ENCODE results near the gene ANKK1.

DNA sequence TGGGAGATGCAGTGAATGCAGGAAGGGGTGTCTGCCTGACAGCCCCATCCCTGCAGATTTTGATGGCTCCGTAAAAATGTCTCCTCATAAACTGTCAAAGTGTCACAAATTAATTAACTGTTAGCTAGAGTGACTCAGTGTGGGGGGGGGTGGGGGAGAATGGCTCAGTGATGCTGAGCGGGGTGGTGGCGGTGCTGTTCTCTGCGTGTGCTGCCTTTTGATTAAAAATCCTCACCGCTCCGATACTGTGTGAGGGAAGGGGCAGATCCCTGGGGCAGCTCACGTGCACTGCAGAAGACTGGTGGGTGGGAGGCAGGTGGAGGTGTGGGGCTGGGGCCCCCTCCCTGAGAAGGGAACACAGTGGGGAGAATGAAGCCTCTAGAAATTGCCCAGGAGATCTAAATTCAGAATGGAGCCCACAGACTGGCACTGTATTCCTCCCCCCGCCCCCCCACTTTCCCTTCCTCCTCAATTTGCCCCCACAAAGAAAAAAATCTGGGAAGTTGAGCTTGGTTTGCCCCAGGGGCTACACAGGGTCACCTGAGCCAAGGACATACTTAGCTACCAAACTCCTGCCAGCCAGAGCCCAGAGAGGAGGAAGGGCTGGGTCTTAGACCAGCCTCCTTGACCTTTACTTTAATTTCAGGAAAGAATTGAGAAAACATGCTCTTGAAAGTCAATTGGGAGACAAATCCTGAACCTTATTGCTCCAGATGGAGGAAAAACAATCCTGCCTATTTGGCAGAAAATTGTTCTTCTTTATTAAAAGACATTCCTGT, 47.8 kb downstream of the ANKK1 start:
- no peak for TF ChIP-seq EZH2 (IDR thresholded peaks at IDR 0.05; ENCODE audit: insufficient read depth, low read length)
- TF ChIP-seq, protein P1, sequence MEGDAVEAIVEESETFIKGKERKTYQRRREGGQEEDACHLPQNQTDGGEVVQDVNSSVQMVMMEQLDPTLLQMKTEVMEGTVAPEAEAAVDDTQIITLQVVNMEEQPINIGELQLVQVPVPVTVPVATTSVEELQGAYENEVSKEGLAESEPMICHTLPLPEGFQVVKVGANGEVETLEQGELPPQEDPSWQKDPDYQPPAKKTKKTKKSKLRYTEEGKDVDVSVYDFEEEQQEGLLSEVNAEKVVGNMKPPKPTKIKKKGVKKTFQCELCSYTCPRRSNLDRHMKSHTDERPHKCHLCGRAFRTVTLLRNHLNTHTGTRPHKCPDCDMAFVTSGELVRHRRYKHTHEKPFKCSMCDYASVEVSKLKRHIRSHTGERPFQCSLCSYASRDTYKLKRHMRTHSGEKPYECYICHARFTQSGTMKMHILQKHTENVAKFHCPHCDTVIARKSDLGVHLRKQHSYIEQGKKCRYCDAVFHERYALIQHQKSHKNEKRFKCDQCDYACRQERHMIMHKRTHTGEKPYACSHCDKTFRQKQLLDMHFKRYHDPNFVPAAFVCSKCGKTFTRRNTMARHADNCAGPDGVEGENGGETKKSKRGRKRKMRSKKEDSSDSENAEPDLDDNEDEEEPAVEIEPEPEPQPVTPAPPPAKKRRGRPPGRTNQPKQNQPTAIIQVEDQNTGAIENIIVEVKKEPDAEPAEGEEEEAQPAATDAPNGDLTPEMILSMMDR (IDR thresholded peaks at IDR 0.05; ENCODE audit: insufficient read depth, low read depth, low read length), result no peak
